Stimulated activated CD4-positive, alpha-beta T cell treated with anti-CD3 and anti-CD28 coated beads, Interleukin-4, amount 100 ng/mL, for 1 hour (primary cell): ENCODE measurements around the gene C2CD4D.

ENCODE experiments used
- DNase-seq: peaks from one replicate; pipeline ENCODE4 v3.0.0-alpha.2; 2020

Gene C2CD4D

DNA sequence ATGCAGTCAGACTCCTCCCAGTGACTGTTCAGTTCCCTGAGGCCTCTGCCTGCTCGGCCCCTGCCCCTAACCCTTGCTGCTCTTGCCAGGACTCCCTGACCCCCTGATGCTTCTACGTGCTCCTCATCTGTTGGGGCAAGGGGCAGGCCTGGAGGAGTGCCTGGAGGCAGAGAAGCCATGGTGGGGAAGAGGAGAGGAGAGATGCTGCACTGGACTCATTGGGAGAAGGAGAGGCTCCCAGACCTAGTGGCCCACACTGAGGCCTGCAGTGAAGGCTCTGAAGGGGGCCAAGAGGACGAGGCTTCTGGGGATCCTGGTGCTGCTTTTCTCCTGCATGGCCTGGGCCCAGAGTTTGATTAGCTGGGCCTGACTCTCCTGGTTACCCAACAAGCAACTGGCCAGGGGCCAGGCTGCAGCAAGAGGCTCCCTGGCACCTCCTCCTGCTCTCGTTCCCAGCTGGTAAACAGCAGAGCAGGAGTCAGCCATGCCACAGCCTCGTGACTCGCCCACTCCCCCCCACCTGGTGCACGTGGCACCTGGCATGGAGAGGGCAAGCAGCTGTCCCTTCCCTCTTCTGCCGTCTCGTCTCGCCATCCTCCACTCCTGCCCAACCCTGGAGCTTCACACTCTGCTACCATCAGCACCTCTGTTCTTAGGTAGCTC, 7.2 kb downstream of the C2CD4D start:
- DNase-seq: no peak

DNA sequence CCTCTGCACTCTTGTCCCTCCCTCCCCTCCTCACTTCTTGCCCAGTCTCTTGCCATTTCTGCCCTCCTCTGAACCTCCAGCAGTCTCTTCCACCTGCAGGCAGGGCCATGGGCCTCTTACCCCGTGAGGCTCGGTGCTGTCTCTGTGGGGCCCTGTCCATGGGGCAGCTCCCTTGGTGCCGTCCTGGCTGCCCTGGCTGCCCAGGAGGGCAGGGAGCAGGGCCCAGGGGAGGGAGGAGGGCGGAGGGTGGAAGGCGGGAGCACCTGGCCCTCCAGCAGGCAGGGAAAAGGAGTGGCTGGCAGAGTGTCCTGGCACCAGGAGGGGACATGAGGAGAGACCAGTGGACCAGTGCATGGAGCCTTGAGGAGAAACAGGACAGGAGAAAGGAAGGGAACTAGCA, 8.0 kb downstream of the C2CD4D start, which contains the start of gene RORC:
TSS of gene RORC (minus strand) at position 198 of the 400 bp plus-strand sequence. CDS start at position 160, 38 bp downstream.
- DNase-seq: no peak

DNA sequence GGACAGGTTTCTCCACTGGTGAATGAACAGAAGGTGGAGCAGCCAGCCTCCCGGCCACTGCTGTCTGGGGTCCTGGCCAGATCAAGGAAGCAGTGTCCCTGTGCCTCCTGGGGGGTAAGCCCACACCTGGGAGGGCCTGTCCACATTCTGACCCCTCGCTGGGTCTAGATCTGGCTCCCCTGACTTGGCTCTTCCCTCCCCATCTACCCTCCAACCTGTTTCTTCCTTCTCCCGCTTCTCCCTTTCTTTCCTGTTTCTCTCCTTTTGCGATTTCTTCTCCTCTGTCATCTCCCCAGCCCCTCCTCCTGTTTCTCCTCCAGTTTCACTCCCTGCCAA, 8.4 kb downstream of the C2CD4D start:
- DNase-seq: no peak

DNA sequence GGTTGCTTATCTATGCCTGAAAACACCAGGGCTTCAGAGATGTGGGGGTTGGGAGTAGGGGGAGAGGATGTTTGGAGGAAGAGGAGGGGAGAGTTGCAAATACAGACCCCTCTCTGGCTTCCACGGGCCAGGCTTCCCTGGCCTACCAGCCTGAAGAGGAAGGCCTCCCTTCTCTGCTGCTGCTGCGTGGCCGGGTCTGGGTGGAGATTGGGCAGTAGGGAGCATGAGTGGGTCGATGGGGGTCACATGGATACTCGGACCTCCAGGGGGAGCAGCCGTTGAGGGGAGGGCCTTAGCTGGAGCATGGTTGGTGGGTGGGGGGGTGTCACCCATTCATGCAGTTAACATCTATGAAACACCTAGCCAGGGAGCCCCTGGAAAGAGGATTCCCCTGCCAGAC, 9.6 kb downstream of the C2CD4D start:
- DNase-seq: no peak

DNA sequence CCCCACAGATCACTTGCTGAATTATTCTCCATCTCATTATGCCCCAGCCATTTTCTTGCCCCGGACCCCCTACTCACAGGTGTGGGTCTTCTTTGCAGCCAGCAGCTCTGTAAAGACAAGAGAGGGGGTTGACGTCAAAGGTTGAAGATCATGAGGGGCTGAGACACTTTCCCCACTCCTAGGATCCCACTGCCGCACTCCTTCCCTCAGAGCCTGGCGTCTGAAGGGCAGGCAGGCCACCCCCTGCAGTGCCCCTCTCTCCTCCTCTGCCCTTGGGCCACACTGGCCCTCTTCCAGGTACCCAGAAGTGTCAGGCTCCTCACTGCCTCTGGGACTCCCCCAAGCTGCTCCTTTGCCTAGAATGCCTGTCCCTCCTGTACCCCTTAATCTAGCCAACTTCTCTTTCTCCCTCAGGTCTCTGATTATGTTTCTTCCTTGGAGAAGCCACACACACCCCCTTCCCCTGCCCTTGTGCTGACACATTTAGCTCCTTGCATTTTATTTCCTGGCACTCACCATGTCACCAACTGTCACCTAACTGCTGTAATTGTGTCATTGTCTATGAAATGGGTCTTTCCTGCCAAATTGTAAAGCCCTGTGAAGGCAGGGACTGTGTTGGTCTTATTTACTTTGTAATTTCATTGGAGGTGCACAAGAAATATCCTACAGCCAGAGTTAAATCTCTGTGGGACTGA, 10.1 kb downstream of the C2CD4D start:
- DNase-seq: no peak

DNA sequence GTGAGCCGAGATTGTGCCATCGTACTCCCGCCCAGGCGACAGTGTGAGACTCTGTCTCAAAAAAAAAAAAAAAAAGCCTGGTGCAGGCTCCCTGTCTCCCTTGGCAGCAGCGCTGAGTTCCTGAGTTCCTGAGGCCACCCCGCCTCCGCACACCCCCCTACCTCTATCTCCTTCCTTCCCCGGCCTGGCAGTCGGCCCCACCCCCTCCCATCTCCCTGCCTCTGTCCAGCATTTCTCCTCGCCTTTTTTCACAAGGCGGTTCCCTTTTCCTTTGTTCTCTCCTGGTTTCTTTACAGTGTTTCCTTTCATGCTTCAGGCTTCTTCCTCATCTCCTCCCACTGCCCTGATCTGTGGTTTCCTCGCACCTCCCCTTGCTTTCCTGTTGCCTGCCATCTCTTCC, 10.7 kb downstream of the C2CD4D start:
- no peak for DNase-seq

DNA sequence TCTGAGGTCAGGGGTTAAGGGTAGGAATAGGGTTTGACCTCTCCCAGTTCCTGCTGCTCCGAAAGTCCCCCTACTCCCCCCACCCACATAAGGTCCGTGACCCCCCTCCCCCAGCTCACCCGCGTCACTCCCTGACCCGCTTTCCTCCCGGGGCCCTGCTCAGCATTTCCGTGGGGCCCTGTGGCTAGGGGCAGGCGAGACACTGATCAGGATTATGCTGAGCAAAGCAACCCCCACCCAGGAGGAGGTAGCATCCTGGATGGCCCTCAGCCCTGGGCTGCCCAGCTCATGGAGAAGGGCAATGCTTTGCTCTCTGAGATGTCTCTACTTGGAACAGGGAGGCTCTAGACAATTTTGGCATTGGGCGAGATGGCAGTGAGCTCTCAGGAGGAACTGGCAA, 11.8 kb downstream of the C2CD4D start:
- DNase-seq: no peak

DNA sequence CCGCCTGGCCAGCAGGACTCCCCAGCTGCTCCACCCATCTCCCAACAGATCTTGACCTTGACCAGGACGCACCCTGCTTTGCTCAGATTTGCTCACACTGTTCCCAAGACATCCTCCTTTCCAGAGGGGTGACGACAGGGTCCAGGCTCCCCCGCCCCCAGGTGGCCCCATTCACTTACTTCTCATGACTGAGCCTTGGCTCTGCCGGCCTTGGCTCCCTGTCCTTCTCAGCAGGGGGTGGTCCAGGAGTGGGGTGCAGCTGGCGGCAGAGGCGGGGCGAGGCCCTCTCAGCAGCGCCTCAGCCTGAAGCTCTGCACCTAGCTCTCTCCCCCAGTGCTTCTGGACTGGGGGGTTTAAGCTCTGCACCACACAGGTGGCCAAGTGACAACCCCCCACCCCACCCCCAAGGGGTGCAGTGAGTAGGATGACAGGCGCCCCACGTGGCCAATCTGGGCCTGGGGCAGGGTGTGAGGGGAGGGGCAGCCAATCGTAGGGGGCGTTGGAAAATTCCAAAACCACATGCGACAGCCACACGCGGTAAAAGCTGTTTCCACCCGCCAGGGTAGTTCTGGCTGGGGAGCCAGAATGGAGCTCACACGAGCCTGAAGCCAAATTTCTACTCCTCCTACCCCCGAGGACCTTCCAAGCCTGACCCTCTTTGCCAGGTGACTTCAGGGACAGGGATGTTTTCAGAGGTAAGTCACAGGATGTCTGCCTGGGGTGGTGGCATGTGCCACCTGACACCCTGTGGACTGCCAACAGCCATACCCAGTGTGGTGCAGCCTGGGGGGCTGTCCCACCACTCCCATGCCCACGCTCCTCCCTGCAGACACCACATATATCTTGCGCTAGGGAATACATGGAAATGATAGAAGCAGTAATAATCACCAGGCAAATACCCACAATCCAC, 13.6 kb downstream of the C2CD4D start:
- no peak for DNase-seq

DNA sequence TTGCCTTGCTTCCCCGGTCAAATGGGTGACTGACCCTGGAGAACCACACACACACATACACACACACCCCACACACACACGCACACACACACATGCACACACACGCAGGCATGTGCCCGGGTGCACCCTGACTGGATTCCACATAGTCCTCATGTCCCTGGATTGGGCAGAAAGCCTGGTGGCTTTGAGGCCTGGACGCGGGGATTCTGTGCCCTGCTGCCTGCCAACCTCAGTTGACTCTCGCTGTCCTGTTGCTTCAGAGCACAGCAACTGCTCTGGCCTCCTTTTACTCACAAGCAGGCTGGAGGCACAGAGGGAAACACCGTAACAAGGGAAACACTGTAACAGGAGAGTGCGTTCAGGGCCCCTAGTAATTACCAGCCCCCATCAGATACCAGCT, 14.4 kb downstream of the C2CD4D start:
- no peak for DNase-seq

DNA sequence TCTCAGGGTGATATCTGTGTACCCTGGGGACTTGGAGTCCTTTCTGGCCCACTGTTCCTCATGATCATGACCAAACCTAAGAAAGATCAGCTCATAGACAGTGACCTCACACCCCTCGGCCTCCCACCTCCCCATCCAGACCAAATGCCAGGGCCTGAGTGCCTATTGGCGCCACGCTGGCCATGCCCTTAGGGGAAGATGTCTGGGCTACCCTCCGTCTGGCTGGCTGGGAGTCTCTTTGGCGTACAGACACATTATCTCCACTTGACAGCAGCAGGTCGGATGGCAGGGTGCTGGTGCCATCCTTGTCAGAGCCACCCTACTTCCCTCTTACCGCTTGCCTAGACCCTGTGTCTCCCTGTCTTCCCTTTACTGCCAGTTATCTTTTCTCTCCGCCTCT, 16.4 kb downstream of the C2CD4D start:
- no peak for DNase-seq

DNA sequence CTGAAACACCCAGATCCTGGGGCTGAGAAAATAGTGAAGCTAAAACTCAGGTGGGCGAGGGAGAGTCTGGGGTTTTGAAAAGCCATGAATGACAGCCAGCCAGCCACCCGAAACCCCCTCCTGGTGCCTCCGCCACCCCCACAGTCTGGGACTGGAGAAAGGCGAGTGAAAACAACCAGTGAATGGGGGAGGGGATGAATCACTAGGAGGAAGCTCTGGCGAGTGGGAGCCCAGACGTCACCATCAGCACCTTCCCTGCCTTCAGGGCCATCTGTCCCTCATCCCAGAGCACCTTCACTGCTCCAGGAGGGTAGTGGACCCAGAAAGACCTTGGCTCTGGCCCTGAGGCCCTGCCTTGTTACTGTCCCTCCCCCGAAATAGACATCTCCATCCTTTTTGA, 17.2 kb downstream of the C2CD4D start:
- peak; percentile 64 for DNase-seq

DNA sequence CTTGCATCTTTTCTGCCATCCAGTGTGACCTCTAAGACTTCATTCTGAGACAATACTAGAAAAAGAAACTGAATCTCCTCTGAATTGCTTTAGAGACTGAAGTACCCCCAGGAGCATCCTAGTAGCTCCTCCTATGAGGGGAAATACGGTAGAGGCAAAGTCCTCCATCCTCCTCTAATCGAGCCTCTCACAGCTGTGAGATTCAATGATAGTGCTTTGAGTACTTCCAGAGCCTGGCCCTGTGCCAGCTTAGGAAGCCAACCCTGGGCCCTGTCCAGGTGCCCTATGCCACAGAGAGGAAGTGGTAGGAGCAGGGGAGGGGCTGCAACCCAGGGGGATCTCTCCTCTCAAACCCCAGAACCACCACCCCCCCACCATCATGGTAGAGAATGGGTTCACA, 18.7 kb downstream of the C2CD4D start:
- DNase-seq: no peak

DNA sequence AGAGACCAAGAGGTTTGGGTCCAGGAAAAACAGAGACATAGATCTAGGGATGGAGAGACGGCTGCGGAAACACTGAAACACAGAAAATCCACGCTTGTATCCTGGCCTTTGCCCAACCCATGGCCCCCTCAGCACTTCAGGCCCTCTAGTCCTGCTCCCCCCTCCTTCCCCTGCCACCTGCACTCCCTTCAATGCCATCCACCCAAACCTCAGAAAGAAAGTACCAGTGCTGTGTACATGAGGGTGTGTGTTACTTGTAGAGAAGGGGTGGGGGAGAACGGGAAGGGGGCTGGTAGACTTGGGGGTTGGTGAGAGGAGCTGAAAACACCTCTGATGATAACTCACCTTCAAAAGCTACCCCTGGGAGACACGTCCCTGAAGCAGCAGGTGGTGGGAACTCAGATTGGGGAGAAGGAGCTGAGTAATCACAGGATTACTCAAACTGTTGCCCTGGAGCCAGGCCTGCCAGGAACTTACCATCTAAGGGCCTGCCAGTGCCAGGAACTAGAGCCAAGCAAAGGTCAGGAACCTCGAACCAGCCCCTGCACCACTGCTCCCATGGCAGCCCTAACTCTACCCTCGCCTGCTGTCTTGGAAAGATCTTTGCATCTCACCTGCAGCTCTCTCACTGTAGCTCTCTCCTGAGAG, 19.5 kb downstream of the C2CD4D start:
- DNase-seq: no peak

DNA sequence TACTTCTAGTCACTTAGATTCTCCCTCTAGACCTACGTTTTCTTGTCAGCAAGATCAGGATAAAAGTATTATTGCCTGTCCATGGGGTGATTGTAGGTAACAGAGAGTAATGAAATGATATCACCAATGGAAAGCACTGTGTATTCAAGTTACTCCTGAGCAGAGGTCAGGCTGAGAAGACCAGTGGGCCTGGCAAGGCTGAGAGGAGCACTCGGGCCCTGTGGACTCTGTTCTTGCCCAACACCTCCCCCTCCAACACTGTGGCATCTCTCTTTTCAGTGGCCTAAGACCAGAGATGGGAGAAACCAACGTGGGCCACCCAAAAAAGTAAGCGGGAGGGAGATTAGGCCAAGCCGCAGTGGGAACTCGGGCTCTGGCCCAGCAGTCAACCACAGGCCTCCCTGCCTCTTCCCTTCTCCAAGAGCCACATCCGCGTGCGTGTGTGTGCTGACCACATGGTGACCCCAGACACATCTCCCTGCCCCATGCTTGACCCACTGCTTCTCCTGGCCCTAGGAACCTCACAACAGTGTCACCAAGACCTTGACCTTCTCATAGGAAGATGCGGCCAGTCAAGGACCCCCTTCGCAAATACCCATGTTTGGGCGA, 20.3 kb downstream of the C2CD4D start:
- DNase-seq: no peak

DNA sequence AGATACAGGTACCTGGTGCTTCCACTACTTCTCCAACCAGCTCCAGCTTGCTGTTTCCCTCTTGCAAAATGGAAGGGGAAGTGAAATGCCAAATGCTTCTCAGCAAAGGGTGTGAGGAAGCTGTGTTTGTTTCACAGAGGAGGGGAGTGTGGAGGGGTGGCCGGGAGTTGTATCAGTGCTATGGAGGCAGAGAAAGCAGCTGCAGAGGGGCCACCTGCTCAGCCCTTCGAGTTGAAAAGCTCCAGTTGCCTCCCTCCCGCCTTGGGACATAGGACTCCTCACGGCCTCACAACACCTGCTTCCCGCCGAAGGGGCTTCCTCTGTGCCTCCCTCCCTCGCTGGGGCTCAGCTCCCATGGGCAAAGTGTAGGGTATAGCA, 22.3 kb downstream of the C2CD4D start:
- no peak for DNase-seq

DNA sequence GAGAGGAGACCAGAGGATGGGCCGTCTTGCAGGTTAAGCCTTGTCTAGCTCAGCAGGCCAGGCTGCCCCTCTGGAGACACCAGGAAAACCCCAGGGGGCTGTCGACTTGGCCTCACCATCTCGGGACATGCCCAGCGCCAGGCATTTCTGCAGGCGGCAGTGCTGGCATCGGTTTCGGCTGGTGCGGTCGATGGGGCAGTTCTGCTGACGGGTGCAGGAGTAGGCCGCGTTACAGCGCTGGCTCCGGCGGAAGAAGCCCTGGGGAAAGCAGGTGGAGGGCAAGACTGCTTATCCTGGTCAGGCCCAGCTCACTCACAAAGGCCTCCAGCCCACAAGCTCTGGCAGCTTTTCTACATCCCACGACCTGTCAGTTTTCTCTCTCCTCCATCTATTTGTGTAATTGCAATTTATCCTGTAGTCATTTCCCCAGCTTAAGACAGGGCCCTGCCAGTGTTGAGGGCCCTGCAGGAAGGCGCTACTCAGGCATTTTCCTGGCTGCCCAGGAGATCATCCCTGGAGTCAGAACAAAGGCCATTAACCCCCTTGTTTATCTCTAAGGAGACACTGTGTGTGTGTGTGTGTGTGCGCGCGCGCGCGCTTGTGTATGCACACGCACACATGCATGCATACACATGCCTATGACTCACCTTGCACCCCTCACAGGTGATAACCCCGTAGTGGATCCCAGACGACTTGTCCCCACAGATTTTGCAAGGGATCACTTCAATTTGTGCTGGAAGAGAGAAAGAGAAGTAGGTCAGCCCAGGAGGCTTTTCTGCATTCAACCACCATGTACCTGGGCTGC, 22.9 kb downstream of the C2CD4D start:
- DNase-seq: no peak

DNA sequence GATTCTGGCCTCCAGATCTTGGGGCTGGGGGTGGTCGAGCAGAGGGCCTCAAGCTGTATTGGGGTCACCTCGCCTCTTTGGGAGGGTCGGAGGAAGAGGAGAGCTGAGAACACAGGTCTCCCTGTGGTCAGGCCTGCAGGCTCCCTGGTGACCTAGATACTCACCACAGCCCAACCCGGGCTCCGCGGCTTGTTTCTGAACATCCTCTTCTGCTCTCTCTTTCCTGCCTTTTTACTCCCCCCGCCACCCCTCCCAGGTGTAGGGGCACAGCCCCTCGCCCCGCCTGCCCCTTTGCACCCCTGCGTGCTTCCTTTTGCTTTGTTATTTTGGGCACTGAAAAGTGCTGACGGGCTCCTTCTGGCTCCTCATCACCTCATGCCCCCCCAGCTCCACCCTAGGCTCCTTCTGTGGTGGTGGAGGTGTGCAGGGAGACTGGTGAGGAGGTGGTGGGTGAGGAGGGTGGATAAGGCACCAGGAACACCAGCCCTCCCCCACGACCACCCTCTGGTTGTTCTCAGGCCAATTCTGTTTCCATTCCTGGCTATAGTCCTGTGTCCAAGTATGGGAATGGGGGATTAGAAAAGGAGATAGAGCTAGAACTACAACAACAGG, 23.8 kb downstream of the C2CD4D start:
- DNase-seq: no peak

DNA sequence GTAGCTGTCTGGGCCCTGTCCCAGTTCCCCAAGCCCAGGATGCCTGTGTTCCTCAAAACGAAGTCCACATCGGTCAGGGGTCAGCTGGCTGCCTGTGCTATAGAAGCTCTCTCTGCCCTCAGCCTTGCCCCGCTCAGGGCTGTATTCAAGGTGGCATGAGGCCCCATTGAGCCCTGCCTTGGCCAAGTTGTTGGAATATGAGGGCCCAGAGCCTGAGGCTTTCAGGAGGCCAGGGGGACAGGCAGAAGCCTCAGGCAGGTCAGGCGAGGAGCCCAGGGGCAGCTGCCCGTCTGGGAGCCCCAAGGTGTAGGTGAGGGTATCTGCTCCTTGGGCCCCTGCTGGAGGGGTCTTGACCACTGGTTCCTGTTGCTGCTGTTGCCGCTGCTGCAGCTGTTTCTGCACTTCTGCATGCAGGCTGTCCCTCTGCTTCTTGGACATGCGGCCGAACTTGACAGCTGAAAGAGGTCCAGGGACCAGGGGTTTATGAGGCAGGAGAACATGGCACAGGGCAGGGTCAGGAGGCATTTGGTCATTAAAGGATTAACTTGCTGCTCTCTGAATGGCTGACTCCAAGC, 24.6 kb downstream of the C2CD4D start:
- DNase-seq: no peak

DNA sequence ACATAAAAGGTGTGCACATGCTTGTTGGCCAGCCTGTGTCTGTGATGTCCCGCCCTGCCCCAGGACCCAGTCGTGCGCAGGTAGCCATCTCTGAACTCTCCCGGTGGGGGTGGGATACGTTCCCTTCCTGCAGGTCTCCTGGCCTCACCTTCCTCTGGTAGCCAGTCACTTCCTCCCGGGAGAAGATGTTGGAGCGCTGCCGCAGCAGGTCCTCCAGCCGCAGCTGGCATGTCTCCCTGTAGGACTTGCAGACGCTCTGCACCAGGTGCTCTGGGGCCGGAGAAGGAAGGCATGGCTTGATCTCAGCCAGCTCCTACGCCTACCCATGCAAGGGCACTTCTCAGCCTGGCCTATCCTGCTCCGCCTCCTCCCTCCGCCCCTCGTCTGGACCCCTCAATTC, 25.2 kb downstream of the C2CD4D start:
- DNase-seq: no peak

DNA sequence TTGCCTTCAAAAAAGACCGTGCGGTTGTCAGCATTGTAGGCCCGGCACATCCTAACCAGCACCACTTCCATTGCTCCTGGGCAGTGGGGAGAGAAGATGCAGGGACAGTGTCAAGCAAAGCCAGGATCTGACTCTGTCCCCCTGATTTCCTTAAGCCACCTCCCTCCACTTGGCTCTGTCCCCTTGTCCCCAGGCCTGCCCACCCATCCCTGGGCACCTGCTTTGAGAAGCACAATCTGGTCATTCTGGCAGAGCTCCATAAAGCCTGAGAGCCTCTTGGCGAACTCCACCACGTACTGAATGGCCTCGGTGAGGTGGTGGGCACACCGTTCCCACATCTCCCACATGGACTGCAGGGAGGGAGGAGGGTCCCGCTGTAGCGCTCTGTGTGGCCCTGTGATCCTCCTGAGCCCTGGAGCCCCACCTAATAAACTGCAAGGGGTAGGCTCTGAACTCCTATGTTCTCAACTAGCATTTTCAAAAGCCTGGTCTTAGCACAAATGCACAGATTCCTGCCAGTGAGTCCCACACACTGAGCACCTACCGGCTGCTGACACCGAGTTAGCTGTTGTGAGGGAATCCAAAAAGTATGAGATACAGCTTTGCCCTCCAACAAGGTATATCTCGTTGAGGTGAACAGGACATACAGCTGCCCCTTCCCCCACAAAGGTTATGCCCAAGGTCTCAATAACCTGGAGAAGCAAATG, 26.2 kb downstream of the C2CD4D start:
- no peak for DNase-seq

DNA sequence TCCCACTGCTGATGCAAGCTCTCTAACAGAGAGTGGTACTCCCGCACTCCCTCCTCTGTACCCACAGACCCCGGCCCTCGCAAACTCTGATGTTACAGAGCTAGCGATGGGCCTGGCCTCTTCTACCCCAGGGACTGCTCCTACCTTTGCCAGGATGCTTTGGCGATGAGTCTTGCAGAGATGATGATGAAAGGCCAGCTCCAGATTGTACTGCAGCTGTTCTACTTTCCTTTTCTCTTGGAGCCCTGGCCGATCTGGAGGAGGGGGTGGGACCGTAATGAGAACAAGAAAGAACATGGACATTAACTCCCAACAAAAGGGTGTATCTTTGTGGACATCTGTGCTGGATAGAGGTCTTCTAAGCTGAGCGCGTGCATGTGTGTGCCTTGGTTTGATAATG, 28.4 kb downstream of the C2CD4D start:
- DNase-seq: no peak
